Measurements from ENCODE around the gene CDK14.

GRCh38 chr7:90839727-90840291, 243.7 kb downstream of the CDK14 start:
- no peak for TF ChIP-seq CEBPZ (IDR thresholded peaks at IDR 0.05; ENCODE audit: low read depth, low read length)
- TF ChIP-seq CTCF (IDR thresholded peaks at IDR 0.05 in 2 of 3, conservative IDR thresholded peaks at IDR 0.05 in 1 of 3; ENCODE audit: control insufficient read depth in 2 of 3, extremely low read depth in 1 of 3, insufficient read depth in 1 of 3, low read depth in 3 of 3, low read length in 3 of 3), result no peak
- TF ChIP-seq CREM (IDR thresholded peaks at IDR 0.05; ENCODE audit: low read depth), result no peak
- no peak for TF ChIP-seq DPF2 (IDR thresholded peaks at IDR 0.05)
- TF ChIP-seq ZBTB33 (IDR thresholded peaks at IDR 0.05), result no peak
- TF ChIP-seq TBL1XR1 (IDR thresholded peaks at IDR 0.05; ENCODE audit: low read depth, low read length), result no peak

Data from GM12878 (cell line).